Mucosa of descending colon (tissue), 3 donors: ENCODE results near the gene WDR86. TPM values are rescaled to one million over a fixed set of nuclear protein-coding genes. Genes with fewer than 3 reads are reported as not detected.

ENCODE experiments used
- ATAC-seq: fragments of 200-7000 bp; cut with Tn5 transposase; one replicate; pipeline ENCODE4 v1.9.1; 2020; ENCODE audit warnings: mild to moderate bottlenecking, moderate library complexity
- DNase-seq, 3 donors: peaks; one replicate each; pipeline ENCODE4 v3.0.0-alpha.2; 2020
- H3K36me3 ChIP-seq: fragments of 200-600 bp; one replicate; pipeline ENCODE4 v1.8.0; 2021; ENCODE audit warnings: low read depth, mild to moderate bottlenecking
- H3K4me1 ChIP-seq: fragments of 200-600 bp; one replicate; pipeline ENCODE4 v1.8.0; 2021; ENCODE audit warnings: low read depth, mild to moderate bottlenecking
- H3K4me3 ChIP-seq: fragments of 200-600 bp; one replicate; pipeline ENCODE4 v1.8.0; 2021; ENCODE audit warnings: mild to moderate bottlenecking
- H3K9me3 ChIP-seq: fragments of 200-600 bp; one replicate; pipeline ENCODE4 v1.8.0; 2021; ENCODE audit warnings: mild to moderate bottlenecking
- CTCF ChIP-seq: fragments of 200-600 bp; IDR thresholded peaks from one replicate; pipeline ENCODE4 v1.8.0; 2022; ENCODE audit warnings: antibody characterized with exemption, mild to moderate bottlenecking
- intact Hi-C, 2 donors: fragments of 100-400 bp; cut with DNase I in 1 of 2; cut with micrococcal nuclease in 1 of 2; formaldehyde crosslinking; loops; one replicate each; pipeline versions ENCODE4 v1.11.0 to v1.11.1; 2022; cut with DNase I, micrococcal nuclease
- total RNA-seq, 3 donors: library from RNA; stranded (reverse); fragmentation: NEBNext Ultra II Directional in 2 of 3; extraction: Animal tissue kit (Norgen Biotek cat#: 25700) in 2 of 3; gene quantifications; one replicate each; pipeline versions ENCODE4 v1.2.1 to v1.2.4, GENCODE V29; 2021 to 2023
- donor health status: DM: no; HTN: no; CAD: no; lungs with moderate emphysema.
- donor health status: DM: no; HTN: no; CAD: no.
- donor health status: DM: no; HTN: yes; CAD: no.

Gene WDR86
- total RNA-seq, 3 donors from 2014 or later: 0.38 to 16.6 (median 1.2) TPM

- no peak for TF ChIP-seq CTCF
- peaks cover 10% of the 10 kb centered on the region for H3K4me1 ChIP-seq
- intact Hi-C loops: loop anchor here in 1 of 2 donors (5.0 kb wide), 1 partner anchor 35 kb away; no protein-coding TSS in a partner anchor
- no peak overlapping the region for H3K4me3 ChIP-seq
- ATAC-seq (no peak), DNase-seq (no peak)
- no peaks in the 10 kb centered on the region for H3K9me3 ChIP-seq
- H3K36me3 ChIP-seq: peaks cover 11% of the 10 kb centered on the region
Observed at GRCh38 chr7:151352512-151352911, 57.3 kb downstream of the WDR86 start.

DNA sequence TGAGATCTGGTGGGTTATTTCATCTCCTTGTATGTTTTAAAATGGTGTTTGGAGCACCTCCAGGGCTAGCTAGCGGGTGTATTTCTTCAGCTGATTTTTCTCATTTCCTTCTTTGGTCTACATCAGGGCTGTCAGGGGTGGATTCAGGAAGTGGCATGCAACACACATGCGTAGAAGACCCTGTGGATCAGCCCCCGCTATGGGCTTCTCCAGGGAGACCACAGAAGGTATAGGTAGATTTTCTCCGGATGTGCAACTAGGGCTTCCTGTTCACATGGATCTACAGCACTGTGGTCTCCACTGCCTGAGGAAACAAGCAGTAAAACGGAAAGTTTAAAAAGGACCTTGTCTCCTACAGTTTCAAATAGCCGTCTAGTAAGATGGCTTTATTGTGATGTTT is 57.9 kb downstream of the WDR86 start:
- Histone ChIP-seq H3K4me1 (peaks cover 10% of the 10 kb centered on the region), H3K4me3 (no peak overlapping the region), H3K36me3 (peaks cover 11% of the 10 kb centered on the region), H3K9me3 (no peaks in the 10 kb centered on the region)
- ATAC-seq: peak; percentile 31
- intact Hi-C loops: loop anchor here (2.0 to 5.0 kb wide), 2 partner anchors 35 to 37 kb away; no protein-coding TSS in a partner anchor
- peak in 1 of 3 donors; percentile 39 for DNase-seq
- TF ChIP-seq CTCF: no peak

- peaks cover 8% of the 10 kb centered on the region for H3K36me3 ChIP-seq
- no peaks in the 10 kb centered on the region for H3K9me3 ChIP-seq
- intact Hi-C loops: loop anchor here (2.0 to 5.0 kb wide), 2 partner anchors 34 to 36 kb away; no protein-coding TSS in a partner anchor
- DNase-seq (peak in 2 of 3 donors; percentile 23 to 43), ATAC-seq (peak; percentile 22)
- TF ChIP-seq CTCF: no peak
- H3K4me1 ChIP-seq: peaks cover 16% of the 10 kb centered on the region
- H3K4me3 ChIP-seq: no peak overlapping the region
Observed at GRCh38 chr7:151351027-151351426, 58.8 kb downstream of the WDR86 start.

DNA sequence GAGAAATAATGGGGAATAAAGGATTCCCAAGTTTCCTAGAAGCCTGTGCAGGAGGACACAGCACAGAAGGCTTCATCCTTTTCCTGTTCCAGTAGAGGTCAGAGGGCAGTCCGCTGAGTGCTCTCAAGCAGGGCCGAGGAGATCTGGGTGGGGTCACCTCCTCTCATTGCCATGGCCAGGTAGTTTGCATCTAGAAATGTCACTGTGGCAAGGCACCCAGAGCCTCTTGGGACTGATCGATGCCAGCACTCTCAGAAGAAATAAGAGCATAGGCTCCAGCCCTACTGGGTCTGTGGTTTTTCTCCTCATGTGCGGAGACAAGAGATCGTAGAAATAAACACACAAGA is 60.4 kb downstream of the WDR86 start:
- no peak overlapping the region for H3K4me3 ChIP-seq

GRCh38 chr7:151348970-151349369 is 60.9 kb downstream of the WDR86 start:
- no peak overlapping the region for H3K4me3 ChIP-seq
- ATAC-seq: no peak
- TF ChIP-seq CTCF: no peak
- no peaks in the 10 kb centered on the region for H3K9me3 ChIP-seq
- no peak for DNase-seq
- peaks cover 26% of the 10 kb centered on the region for H3K4me1 ChIP-seq
- peaks cover 8% of the 10 kb centered on the region for H3K36me3 ChIP-seq
- intact Hi-C loops: no loop called here

More for the DNA sequence above, 60.4 kb downstream of the WDR86 start:
- intact Hi-C loops: no loop called here
- Histone ChIP-seq H3K9me3 (no peaks in the 10 kb centered on the region), H3K4me1 (peaks cover 26% of the 10 kb centered on the region), H3K36me3 (peaks cover 8% of the 10 kb centered on the region)
- no peak for TF ChIP-seq CTCF
- DNase-seq: peak; percentile 45 to 62 (median 57)
- peak; percentile 68 for ATAC-seq

- Histone ChIP-seq H3K9me3 (no peaks in the 10 kb centered on the region), H3K36me3 (peaks cover 3% of the 10 kb centered on the region), H3K4me3 (no peak overlapping the region), H3K4me1 (peaks cover 39% of the 10 kb centered on the region)
- TF ChIP-seq CTCF: no peak
- DNase-seq: no peak
- ATAC-seq: no peak
- intact Hi-C loops: no loop called here
Observed at GRCh38 chr7:151347200-151347599, 62.6 kb downstream of the WDR86 start.
